Endodermal cell (in vitro differentiated cells): ENCODE results near the gene SYT1. TPM values are rescaled to one million over a fixed set of nuclear protein-coding genes. Genes with fewer than 3 reads are reported as not detected.
A peak's percentile ranks its signal among the peaks of the same experiment; 100 is the strongest.

Experiments
- DNase-seq: peaks from one replicate; pipeline ENCODE4 v3.0.0-alpha.2; 2017
- H3K27ac ChIP-seq: 2 replicates; pipeline ENCODE4 v1.5.1; 2013; ENCODE audit warnings: mild to moderate bottlenecking, low read depth, low read length, moderate library complexity
- H3K27me3 ChIP-seq: 2 replicates; pipeline ENCODE4 v1.6.1; 2013; ENCODE audit warnings: mild to moderate bottlenecking, low read length, moderate library complexity; ENCODE audit not compliant: insufficient read depth, control insufficient read depth, poor library complexity, severe bottlenecking
- H3K36me3 ChIP-seq: 2 replicates; pipeline ENCODE4 v1.7.0; 2013; ENCODE audit warnings: mild to moderate bottlenecking, low read length, moderate library complexity; ENCODE audit not compliant: control insufficient read depth, insufficient read depth
- H3K4me1 ChIP-seq: one replicate; pipeline ENCODE4 v1.7.0; 2013; ENCODE audit warnings: low read length; ENCODE audit not compliant: control insufficient read depth, insufficient read depth
- H3K4me3 ChIP-seq: 2 replicates; pipeline ENCODE4 v1.5.1; 2013; ENCODE audit warnings: mild to moderate bottlenecking, low read length, moderate library complexity
- H3K9ac ChIP-seq: 2 replicates; pipeline ENCODE4 v1.6.1; 2013; ENCODE audit warnings: mild to moderate bottlenecking, low read length, moderate library complexity; ENCODE audit not compliant: poor library complexity, severe bottlenecking; ENCODE audit errors: extremely low read depth
- H3K9me3 ChIP-seq: 2 replicates; pipeline ENCODE4 v1.6.1; 2013; ENCODE audit warnings: mild to moderate bottlenecking, low read length, moderate library complexity; ENCODE audit not compliant: control insufficient read depth
- H3K27ac Mint-ChIP-seq: 2 replicates; pipeline ENCODE4 v1.8.0; 2020; ENCODE audit warnings: mixed read lengths
- H3K27me3 Mint-ChIP-seq: 2 replicates; pipeline ENCODE4 v1.8.0; 2021; ENCODE audit warnings: mild to moderate bottlenecking, mixed read lengths; ENCODE audit not compliant: insufficient read depth
- H3K36me3 Mint-ChIP-seq: 2 replicates; pipeline ENCODE4 v1.8.0; 2020; ENCODE audit warnings: low read depth, mixed read lengths
- H3K4me1 Mint-ChIP-seq: 2 replicates; pipeline ENCODE4 v1.8.0; 2020; ENCODE audit warnings: mixed read lengths
- H3K4me3 Mint-ChIP-seq: 2 replicates; pipeline ENCODE4 v1.8.0; 2020; ENCODE audit warnings: mild to moderate bottlenecking, moderate library complexity, mixed read lengths
- H3K9me3 Mint-ChIP-seq: 2 replicates; pipeline ENCODE4 v1.8.0; 2020; ENCODE audit warnings: mild to moderate bottlenecking, mixed read lengths
- CTCF ChIP-seq: fragments of 200-600 bp; sonication (generic); conservative IDR thresholded peaks from 2 replicates; pipeline ENCODE4 v1.5.0; 2021; ENCODE audit warnings: antibody characterized with exemption, mild to moderate bottlenecking
- WGBS, 2 experiments: methylation state at CpG; one replicate each; pipeline versions ENCODE4 v1.1.5 to v1.1.7; 2013; ENCODE audit warnings: missing lambda C conversion rate in 2 of 2, mixed read lengths in 1 of 2; ENCODE audit not compliant: insufficient coverage in 1 of 2, insufficient read length in 1 of 2; 5-methylcytosine and 5-hydroxymethylcytosine counted together
- total RNA-seq, 2 donors: library from RNA; stranded (reverse); fragmentation: NEBNext Ultra II Directional in 1 of 2; extraction: Animal tissue kit (Norgen Biotek cat#: 25700) in 1 of 2; gene quantifications; 2 replicates in 1 of 2; 3 replicates in 1 of 2; pipeline ENCODE4 v1.2.1, GENCODE V29; 2021

SYT1 gene
- total RNA-seq, 2 donors from 2014 or later, result 6.8 to 10.7 TPM

- Mint-ChIP-seq H3K36me3 (no peaks in the 10 kb centered on the region), H3K27me3 (no peaks in the 10 kb centered on the region), H3K9me3 (no peaks in the 10 kb centered on the region), H3K4me3 (no peak overlapping the region), H3K4me1 (peaks cover 27% of the 10 kb centered on the region), H3K27ac (no peak overlapping the region)
- H3K4me1 ChIP-seq, result peaks cover 7% of the 10 kb centered on the region
- 92% methylated on average over 1 of the region's 1 CpG; no CpG with 5 or more reads in 1 of the 2 experiments for WGBS, 2 experiments
- H3K27ac ChIP-seq, result no peak overlapping the region
- no peaks in the 10 kb centered on the region for H3K36me3 ChIP-seq
- DNase-seq, result no peak
- H3K27me3 ChIP-seq, result no peaks in the 10 kb centered on the region
- TF ChIP-seq CTCF, result no peak
- no peak overlapping the region for H3K9ac ChIP-seq
- H3K4me3 ChIP-seq, result no peak overlapping the region
- no peaks in the 10 kb centered on the region for H3K9me3 ChIP-seq
Observed at GRCh38 chr12:79406993-79407392, 542.4 kb downstream of the SYT1 start.

- no peak overlapping the region for H3K4me3 Mint-ChIP-seq
- Histone ChIP-seq H3K9me3 (no peaks in the 10 kb centered on the region), H3K36me3 (no peaks in the 10 kb centered on the region), H3K9ac (no peak overlapping the region), H3K4me3 (peak overlapping the region; percentile 29), H3K27me3 (no peaks in the 10 kb centered on the region), H3K27ac (no peak overlapping the region), H3K4me1 (peaks cover 7% of the 10 kb centered on the region)
- TF ChIP-seq CTCF, result peak; percentile 89
- peak; percentile 90 for DNase-seq
- no peaks in the 10 kb centered on the region for H3K36me3 Mint-ChIP-seq
- 55 to 69% methylated on average over 4 to 6 of the region's 6 CpGs for WGBS, 2 experiments
- H3K27ac Mint-ChIP-seq, result no peak overlapping the region
- H3K9me3 Mint-ChIP-seq, result no peaks in the 10 kb centered on the region
- H3K27me3 Mint-ChIP-seq, result no peaks in the 10 kb centered on the region
- H3K4me1 Mint-ChIP-seq, result peaks cover 20% of the 10 kb centered on the region
Observed at GRCh38 chr12:79407671-79408622, 543.4 kb downstream of the SYT1 start.

DNA sequence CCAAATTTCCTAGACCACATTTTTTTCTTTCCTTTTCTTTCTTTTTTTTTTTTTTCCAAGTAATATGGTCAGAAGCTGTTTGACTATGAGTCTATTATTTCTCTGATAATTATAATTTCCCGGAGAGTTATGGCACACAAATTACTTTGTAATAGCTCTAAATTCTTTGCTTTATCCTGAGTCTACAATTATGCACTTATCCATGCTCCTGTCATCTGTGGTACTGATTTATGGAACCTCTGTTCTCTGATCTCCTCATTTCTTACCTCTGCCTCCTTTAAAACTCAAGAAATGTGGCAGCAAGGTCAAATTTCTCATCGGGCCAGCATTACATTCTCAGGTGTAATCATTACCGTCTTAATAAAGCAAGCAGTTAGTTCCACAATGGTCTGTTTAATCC lies 544.1 kb downstream of the SYT1 start:
- H3K36me3 ChIP-seq, result no peaks in the 10 kb centered on the region
- Mint-ChIP-seq H3K4me3 (no peak overlapping the region), H3K36me3 (no peaks in the 10 kb centered on the region), H3K27me3 (no peaks in the 10 kb centered on the region), H3K9me3 (no peaks in the 10 kb centered on the region), H3K27ac (no peak overlapping the region), H3K4me1 (peaks cover 14% of the 10 kb centered on the region)
- 89 to 90% methylated on average over 3 of the region's 3 CpGs for WGBS, 2 experiments
- no peaks in the 10 kb centered on the region for H3K9me3 ChIP-seq
- H3K4me1 ChIP-seq, result peaks cover 7% of the 10 kb centered on the region
- no peak overlapping the region for H3K9ac ChIP-seq
- H3K4me3 ChIP-seq, result no peak overlapping the region
- TF ChIP-seq CTCF, result no peak
- H3K27me3 ChIP-seq, result no peaks in the 10 kb centered on the region
- DNase-seq, result no peak
- no peak overlapping the region for H3K27ac ChIP-seq
